Measurements from ENCODE around the gene KAZALD1. TPM values are rescaled to one million over a fixed set of nuclear protein-coding genes. Genes with fewer than 3 reads are reported as not detected.

Gene KAZALD1
- total and polyA plus RNA-seq, 7 donors: 0.49 to 40.2 (median 3.9) TPM

DNA sequence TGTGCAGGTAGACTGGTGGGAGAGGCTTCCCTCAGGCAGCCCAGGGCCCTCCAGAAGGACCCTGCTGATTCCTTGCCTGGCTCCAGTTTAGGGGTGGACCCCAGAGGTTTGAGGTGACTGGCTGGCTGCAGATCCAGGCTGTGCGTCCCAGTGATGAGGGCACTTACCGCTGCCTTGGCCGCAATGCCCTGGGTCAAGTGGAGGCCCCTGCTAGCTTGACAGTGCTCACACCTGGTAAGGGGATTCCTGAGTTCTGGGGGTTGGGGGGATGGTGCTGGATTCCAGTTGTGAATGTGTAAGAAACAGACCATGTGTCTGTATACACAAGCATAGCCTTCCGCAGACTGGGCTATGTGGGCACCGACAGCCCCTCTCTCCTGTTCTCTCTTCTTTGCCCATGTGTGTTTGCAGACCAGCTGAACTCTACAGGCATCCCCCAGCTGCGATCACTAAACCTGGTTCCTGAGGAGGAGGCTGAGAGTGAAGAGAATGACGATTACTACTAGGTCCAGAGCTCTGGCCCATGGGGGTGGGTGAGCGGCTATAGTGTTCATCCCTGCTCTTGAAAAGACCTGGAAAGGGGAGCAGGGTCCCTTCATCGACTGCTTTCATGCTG, 2.7 kb downstream of the KAZALD1 start:
- 94 to 96% methylated on average over 9 of the region's 9 CpGs for WGBS, 2 donors
- Histone ChIP-seq H3K27me3 (peaks cover 17 to 57% (median 50%) of the 10 kb centered on the region in 3 donors), H3K4me1 (peaks cover 0 to 61% (median 53%) of the 10 kb centered on the region in 4 donors)

GRCh38 chr10:101065481-101066145, 3.8 kb downstream of the KAZALD1 start:
- intact Hi-C loops (cut with DNase I): loop anchor here (5.0 kb wide), 1 partner anchor 33 kb away; the partner anchor contains the start of genes PDZD7 and SFXN3
- 62 to 71% methylated on average over 3 of the region's 3 CpGs for WGBS, 2 donors
- peaks cover 0 to 54% (median 46%) of the 10 kb centered on the region in 4 donors for H3K4me1 ChIP-seq
- no peak for DNase-seq
- H3K27ac ChIP-seq: peak overlapping the region in 3 of 4 donors; percentile 41 to 62 (median 59)
- no peaks in the 10 kb centered on the region for H3K36me3 ChIP-seq
- peaks cover 17 to 57% (median 50%) of the 10 kb centered on the region in 3 donors for H3K27me3 ChIP-seq
- no peak for TF ChIP-seq EP300 (IDR thresholded peaks at IDR 0.05)
- no peak for TF ChIP-seq POLR2A (IDR thresholded peaks at IDR 0.05)
- no peak for TF ChIP-seq CTCF (IDR thresholded peaks at IDR 0.05)
- TF ChIP-seq POLR2AphosphoS5 (IDR thresholded peaks at IDR 0.05): no peak
- H3K9me3 ChIP-seq: no peaks in the 10 kb centered on the region
- H3K4me3 ChIP-seq: peak overlapping the region in 2 of 4 donors; percentile 45 to 47

More for the DNA sequence above, 2.7 kb downstream of the KAZALD1 start:
- H3K9me3 ChIP-seq: no peaks in the 10 kb centered on the region
- no peak overlapping the region for H3K27ac ChIP-seq
- TF ChIP-seq EP300 (IDR thresholded peaks at IDR 0.05): no peak
- no peak for TF ChIP-seq POLR2A (IDR thresholded peaks at IDR 0.05)
- no peak for TF ChIP-seq CTCF (IDR thresholded peaks at IDR 0.05)
- no peak for TF ChIP-seq POLR2AphosphoS5 (IDR thresholded peaks at IDR 0.05)
- no peaks in the 10 kb centered on the region for H3K36me3 ChIP-seq
- no peak overlapping the region for H3K4me3 ChIP-seq
- DNase-seq: no peak
- intact Hi-C loops (cut with DNase I): loop anchor here (5.0 kb wide), 1 partner anchor 32 kb away; the partner anchor contains the start of genes PDZD7 and SFXN3

DNA sequence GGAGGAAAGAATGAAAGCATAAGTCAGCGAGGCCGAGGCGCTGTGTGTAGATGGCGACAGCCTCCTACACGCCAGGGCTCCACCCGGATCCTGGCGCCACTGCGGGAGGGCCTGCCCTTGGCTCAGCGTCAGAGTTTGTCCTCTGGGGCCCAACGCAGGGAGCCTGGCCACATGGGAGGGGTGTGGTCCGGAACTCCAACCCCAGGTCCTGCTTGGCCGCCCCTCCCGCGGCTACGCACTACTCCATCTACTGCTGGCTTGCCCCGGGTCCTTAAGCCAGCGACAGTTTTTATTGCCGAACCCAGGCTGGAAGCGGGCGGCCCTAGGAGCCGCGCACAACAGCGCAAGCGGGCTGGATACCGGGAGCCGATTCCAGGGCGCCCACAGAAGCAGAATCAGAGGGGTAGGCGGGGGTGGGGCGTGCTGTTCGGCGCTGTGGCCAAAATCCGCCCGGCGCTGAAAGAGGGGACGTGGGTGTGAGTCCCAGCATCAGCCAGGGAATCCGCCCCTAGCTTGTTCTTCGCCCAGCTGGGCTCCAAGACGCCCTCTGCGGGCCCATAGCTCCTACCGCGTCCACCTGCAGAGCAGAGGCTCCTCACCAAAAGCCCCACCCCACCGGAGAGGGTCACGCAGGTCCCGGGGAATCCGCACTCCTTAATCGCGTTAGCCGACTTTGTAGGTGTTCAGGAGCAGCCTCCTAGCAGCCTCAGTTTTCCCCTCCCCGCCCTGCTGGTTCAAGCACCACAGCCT, 4.5 kb downstream of the KAZALD1 start:
- WGBS, 2 donors: 1 to 4% methylated on average over 49 of the region's 49 CpGs
- intact Hi-C loops (cut with DNase I): loop anchor here (5.0 kb wide), 1 partner anchor 34 kb away; the partner anchor contains the start of genes PDZD7 and SFXN3
- peaks cover 17 to 57% (median 50%) of the 10 kb centered on the region in 3 donors for H3K27me3 ChIP-seq
- H3K27ac ChIP-seq: peak overlapping the region; percentile 41 to 62 (median 56)
- TF ChIP-seq EP300 (IDR thresholded peaks at IDR 0.05) (no peak), POLR2AphosphoS5 (IDR thresholded peaks at IDR 0.05) (peak in 1 of 4 donors; percentile 24), POLR2A (IDR thresholded peaks at IDR 0.05) (peak in 1 of 2 donors; percentile 53), CTCF (IDR thresholded peaks at IDR 0.05) (peak in 3 of 4 experiments; percentile 14 to 19 (median 15))
- no peaks in the 10 kb centered on the region for H3K36me3 ChIP-seq
- peak; percentile 82 for DNase-seq
- H3K4me3 ChIP-seq: peak overlapping the region in 3 of 4 donors; percentile 45 to 50 (median 47)
- no peaks in the 10 kb centered on the region for H3K9me3 ChIP-seq
- peaks cover 0 to 49% (median 43%) of the 10 kb centered on the region in 4 donors for H3K4me1 ChIP-seq

DNA sequence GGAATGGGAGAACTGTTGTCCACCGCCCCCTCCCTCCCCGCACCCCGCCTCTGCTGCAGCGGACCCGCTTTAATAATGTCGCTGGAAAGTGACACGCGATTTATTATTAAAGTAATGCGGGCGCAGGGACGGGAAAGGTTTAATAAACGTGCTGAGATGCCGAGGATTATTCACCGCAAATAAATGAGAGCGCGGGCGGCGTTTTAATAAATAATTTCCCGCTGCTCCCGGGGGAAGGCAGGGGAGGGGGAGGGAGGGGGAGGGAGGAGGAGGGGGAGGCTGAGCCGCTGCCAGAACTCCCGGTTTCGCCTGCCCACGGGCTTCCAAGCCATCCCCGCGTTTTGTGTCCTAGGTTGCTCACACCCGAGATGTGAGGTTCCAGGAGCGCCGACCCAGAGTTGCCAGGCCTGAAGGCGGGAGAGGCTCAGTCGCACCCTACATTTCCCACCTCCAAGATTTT, 5.1 kb downstream of the KAZALD1 start:
- Histone ChIP-seq H3K27me3 (peaks cover 17 to 62% (median 55%) of the 10 kb centered on the region in 3 donors), H3K9me3 (no peaks in the 10 kb centered on the region), H3K4me3 (peak overlapping the region; percentile 21 to 50 (median 46)), H3K4me1 (peaks cover 0 to 44% (median 37%) of the 10 kb centered on the region in 4 donors), H3K27ac (peak overlapping the region; percentile 41 to 62 (median 56)), H3K36me3 (no peaks in the 10 kb centered on the region)
- TF ChIP-seq POLR2A (IDR thresholded peaks at IDR 0.05) (no peak), CTCF (IDR thresholded peaks at IDR 0.05) (peak in 1 of 4 experiments; percentile 4)
- WGBS, 2 donors: 1 to 2% methylated on average over 31 of the region's 31 CpGs
- intact Hi-C loops (cut with DNase I): loop anchor here (1.0 to 5.0 kb wide), 2 partner anchors 26 to 35 kb away; partner anchors contain the start of genes PDZD7 and SFXN3
- no peak for DNase-seq

Measured in sigmoid colon (tissue), 7 donors.